Activated B cell treated with CpG ODN at 0.5 μM for 24 hours (primary cell): ENCODE data around the gene COG4. TPM values are rescaled to one million over a fixed set of nuclear protein-coding genes. Genes with fewer than 3 reads are reported as not detected.
"Not testable (repeated sequence)": the region's sequence is repeated elsewhere in the genome, so short reads cannot be mapped to it uniquely, and the experiment has no call there.

Source experiments
- ATAC-seq: fragments of 200-7000 bp; cut with Tn5 transposase; one replicate; pipeline ENCODE4 v1.10.0; 2021; ENCODE audit warnings: low read depth, mild to moderate bottlenecking, moderate library complexity
- CTCF ChIA-PET: fragments of 350-600 bp; sonication (Branson Sonifier 250); formaldehyde crosslinking; loops from one replicate; lab custom pipeline; 2021; ENCODE audit warnings: antibody characterized with exemption; lab: Charles Lee
- POLR2A ChIA-PET: fragments of 350-600 bp; sonication (Branson Sonifier 250); formaldehyde crosslinking; loops from one replicate; lab custom pipeline; 2021; ENCODE audit warnings: antibody characterized with exemption; lab: Charles Lee
- DNase-seq: peaks from one replicate; pipeline ENCODE4 v3.0.0; 2022
- H3K27ac Mint-ChIP-seq: one replicate; pipeline ENCODE4 v1.8.0; 2020; ENCODE audit warnings: mixed read lengths
- H3K27me3 Mint-ChIP-seq: one replicate; pipeline ENCODE4 v1.8.0; 2021; ENCODE audit warnings: mixed read lengths
- H3K36me3 Mint-ChIP-seq: one replicate; pipeline ENCODE4 v1.8.0; 2021; ENCODE audit warnings: low read depth, mixed read lengths
- H3K4me1 Mint-ChIP-seq: one replicate; pipeline ENCODE4 v1.8.0; 2021; ENCODE audit warnings: mixed read lengths
- H3K4me3 Mint-ChIP-seq: one replicate; pipeline ENCODE4 v1.8.0; 2020; ENCODE audit warnings: mild to moderate bottlenecking, mixed read lengths
- H3K9me3 Mint-ChIP-seq: one replicate; pipeline ENCODE4 v1.8.0; 2020; ENCODE audit warnings: mixed read lengths
- intact Hi-C: fragments of 100-400 bp; cut with micrococcal nuclease; formaldehyde crosslinking; loops from one replicate; pipeline ENCODE4 v1.15.1; 2024
- total RNA-seq: library from RNA; stranded (reverse); gene quantifications from 2 replicates; pipeline ENCODE4 v1.2.3, GENCODE V29; 2022
- TF ChIP-seq, protein P1 (sequence below): fragments of 200-600 bp; IDR thresholded peaks from one replicate; pipeline ENCODE4 v1.8.0; 2022; ENCODE audit warnings: antibody characterized with exemption, mild to moderate bottlenecking

COG4 gene
- total RNA-seq, 1 donor from 2014 or later: 42.5 TPM

GRCh38 chr16:70453892-70454221, 69.5 kb downstream of the COG4 start:
- ATAC-seq (peak; percentile 5), DNase-seq (no peak)
- H3K27ac Mint-ChIP-seq: peak overlapping the region; percentile 89
- H3K4me1 Mint-ChIP-seq: peaks cover 16% of the 10 kb centered on the region
- peaks cover 2% of the 10 kb centered on the region for H3K36me3 Mint-ChIP-seq
- CTCF ChIA-PET: interaction anchor here (0.7 to 1.8 kb wide), 5 partner anchors 16 to 73 kb away, joined by 3 to 10 read pairs (median 4); partner anchors contain the start of gene ST3GAL2
- intact Hi-C loops: loop anchor here (1.0 to 5.0 kb wide), 6 partner anchors 15 to 73 kb away; partner anchors contain the start of genes COG4, SF3B3 and ST3GAL2
- no peaks in the 10 kb centered on the region for H3K27me3 Mint-ChIP-seq
- TF ChIP-seq, protein P1, sequence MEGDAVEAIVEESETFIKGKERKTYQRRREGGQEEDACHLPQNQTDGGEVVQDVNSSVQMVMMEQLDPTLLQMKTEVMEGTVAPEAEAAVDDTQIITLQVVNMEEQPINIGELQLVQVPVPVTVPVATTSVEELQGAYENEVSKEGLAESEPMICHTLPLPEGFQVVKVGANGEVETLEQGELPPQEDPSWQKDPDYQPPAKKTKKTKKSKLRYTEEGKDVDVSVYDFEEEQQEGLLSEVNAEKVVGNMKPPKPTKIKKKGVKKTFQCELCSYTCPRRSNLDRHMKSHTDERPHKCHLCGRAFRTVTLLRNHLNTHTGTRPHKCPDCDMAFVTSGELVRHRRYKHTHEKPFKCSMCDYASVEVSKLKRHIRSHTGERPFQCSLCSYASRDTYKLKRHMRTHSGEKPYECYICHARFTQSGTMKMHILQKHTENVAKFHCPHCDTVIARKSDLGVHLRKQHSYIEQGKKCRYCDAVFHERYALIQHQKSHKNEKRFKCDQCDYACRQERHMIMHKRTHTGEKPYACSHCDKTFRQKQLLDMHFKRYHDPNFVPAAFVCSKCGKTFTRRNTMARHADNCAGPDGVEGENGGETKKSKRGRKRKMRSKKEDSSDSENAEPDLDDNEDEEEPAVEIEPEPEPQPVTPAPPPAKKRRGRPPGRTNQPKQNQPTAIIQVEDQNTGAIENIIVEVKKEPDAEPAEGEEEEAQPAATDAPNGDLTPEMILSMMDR: no peak
- H3K4me3 Mint-ChIP-seq: peak overlapping the region; percentile 88
- POLR2A ChIA-PET: interaction anchor here (0.5 to 3.6 kb wide), 16 partner anchors 15 to 165 kb away, joined by 3 to 85 read pairs (median 6); partner anchors contain the start of genes AARS1, DDX19A and ST3GAL2
- no peaks in the 10 kb centered on the region for H3K9me3 Mint-ChIP-seq

- Mint-ChIP-seq H3K27ac (peak overlapping the region; percentile 89), H3K9me3 (no peaks in the 10 kb centered on the region), H3K36me3 (peaks cover 2% of the 10 kb centered on the region), H3K4me3 (peak overlapping the region; percentile 88), H3K4me1 (peaks cover 16% of the 10 kb centered on the region), H3K27me3 (no peaks in the 10 kb centered on the region)
- TF ChIP-seq, protein P1: no peak
- POLR2A ChIA-PET: interaction anchor here (0.5 to 3.6 kb wide), 13 partner anchors 15 to 165 kb away, joined by 3 to 85 read pairs (median 7); partner anchors contain the start of genes AARS1 and ST3GAL2
- intact Hi-C loops: loop anchor here (5.0 kb wide), 1 partner anchor 36 kb away; no protein-coding TSS in a partner anchor
- DNase-seq (no peak), ATAC-seq (no peak)
- CTCF ChIA-PET: interaction anchor here (0.7 to 1.8 kb wide), 5 partner anchors 15 to 72 kb away, joined by 3 to 10 read pairs (median 4); partner anchors contain the start of gene ST3GAL2
These were observed 70.0 kb downstream of the COG4 start for GRCh38 chr16:70453117-70453891.

DNA sequence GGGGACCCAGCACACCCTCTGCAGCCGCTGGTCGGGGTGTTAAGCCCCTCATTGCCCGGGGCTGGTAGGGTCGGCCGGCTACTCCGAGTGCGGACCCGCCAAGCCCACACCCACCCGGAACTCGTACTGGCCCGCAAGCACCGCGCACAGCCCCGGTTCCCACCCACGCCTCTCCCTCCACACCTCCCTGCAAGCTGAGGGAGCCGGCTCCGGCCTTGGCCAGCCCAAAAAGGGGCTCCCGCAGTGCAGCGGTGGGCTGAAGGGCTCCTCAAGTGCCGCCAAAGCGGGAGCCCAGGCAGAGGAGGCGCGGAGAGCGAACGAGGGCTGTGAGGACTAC, 72.4 kb downstream of the COG4 start:
- peaks cover 18% of the 10 kb centered on the region for H3K4me1 Mint-ChIP-seq
- H3K9me3 Mint-ChIP-seq, H3K27me3 Mint-ChIP-seq, POLR2A ChIA-PET, H3K4me3 Mint-ChIP-seq, ATAC-seq, DNase-seq, H3K27ac Mint-ChIP-seq, H3K36me3 Mint-ChIP-seq: not testable (repeated sequence)
- CTCF ChIA-PET: interaction anchor here (0.6 kb wide), 1 partner anchor 51 kb away, joined by 3 read pairs; no protein-coding TSS in a partner anchor
- intact Hi-C loops: loop anchor here (5.0 kb wide), 1 partner anchor 34 kb away; no protein-coding TSS in a partner anchor

DNA sequence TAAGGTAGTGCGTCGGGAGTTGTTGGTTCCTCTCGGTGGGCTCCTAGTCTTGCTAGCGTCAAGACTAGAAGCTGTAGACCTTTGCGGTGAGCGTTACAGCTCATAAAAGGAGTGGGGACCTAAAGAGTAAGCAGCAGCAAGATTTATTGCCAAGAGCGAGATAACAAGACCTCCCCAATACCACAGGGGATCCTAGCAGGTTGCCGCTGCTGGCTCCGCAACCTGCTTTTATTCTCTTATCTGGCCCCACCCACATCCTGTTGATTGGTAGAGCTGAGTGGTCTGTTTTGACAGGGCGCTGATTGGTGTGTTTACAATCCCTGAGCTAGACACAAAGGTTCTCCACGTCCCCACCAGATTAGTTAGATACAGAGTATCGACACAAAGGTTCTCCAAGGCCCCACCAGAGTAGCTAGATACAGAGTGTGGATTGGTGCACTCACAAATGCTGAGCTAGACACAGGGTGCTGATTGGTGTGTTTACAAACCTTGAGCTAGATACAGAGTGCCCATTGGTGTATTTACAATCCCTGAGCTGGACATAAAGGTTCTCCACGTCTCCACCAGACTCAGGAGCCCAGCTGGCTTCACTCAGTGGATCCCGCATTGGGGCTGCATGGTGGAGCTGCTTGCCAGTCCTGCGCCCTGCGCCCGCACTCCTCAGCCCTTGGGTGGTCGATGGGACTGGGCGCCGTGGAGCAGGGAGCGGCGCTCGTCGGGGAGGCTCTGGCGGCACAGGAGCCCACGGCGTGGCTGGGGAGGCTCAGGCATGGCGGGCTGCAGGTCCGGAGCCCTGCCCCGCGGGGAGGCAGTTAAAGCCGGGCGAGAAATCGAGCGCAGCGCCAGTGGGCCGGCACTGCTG, 73.0 kb downstream of the COG4 start:
- H3K27me3 Mint-ChIP-seq, DNase-seq, H3K4me3 Mint-ChIP-seq, ATAC-seq, H3K27ac Mint-ChIP-seq, H3K36me3 Mint-ChIP-seq, H3K9me3 Mint-ChIP-seq: not testable (repeated sequence)
- intact Hi-C loops: loop anchor here (5.0 kb wide), 1 partner anchor 33 kb away; no protein-coding TSS in a partner anchor
- CTCF ChIA-PET: interaction anchor here (0.6 kb wide), 1 partner anchor 50 kb away, joined by 3 read pairs; no protein-coding TSS in a partner anchor
- POLR2A ChIA-PET: interaction anchor here (0.6 kb wide), 1 partner anchor 35 kb away, joined by 7 read pairs; no protein-coding TSS in a partner anchor
- peaks cover 18% of the 10 kb centered on the region for H3K4me1 Mint-ChIP-seq

DNA sequence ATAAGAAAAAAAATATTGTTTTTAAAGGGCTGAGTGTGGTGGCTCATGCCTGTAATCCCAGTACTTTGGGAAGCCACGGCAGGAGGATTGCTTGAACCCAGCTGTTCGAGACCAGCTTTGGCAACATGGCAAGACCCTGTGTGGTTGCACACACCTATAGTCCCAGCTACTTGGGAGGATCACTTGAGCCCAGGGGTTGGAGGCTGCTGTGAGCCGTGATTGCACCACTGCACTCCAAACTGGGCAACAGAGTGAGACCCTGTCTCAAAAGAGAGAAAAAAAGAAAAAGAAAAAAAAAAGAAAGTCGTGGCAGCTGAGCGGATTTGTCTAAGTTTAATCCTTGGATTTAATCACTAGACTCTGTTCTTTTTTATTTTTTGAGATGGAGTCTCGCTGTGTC, 75.3 kb downstream of the COG4 start:
- Mint-ChIP-seq H3K9me3 (no peaks in the 10 kb centered on the region), H3K4me3 (no peak overlapping the region), H3K27me3 (no peaks in the 10 kb centered on the region), H3K4me1 (peaks cover 7% of the 10 kb centered on the region), H3K36me3 (no peaks in the 10 kb centered on the region), H3K27ac (no peak overlapping the region)
- ChIA-PET POLR2A (interaction anchor here (1.3 kb wide), 1 partner anchor 68 kb away, joined by 3 read pairs; no protein-coding TSS in a partner anchor), CTCF (no interaction called here)
- DNase-seq (no peak), ATAC-seq (no peak)
- TF ChIP-seq, protein P1: no peak
- intact Hi-C loops: no loop called here
